ENCODE data around the gene SRSF8. TPM values are rescaled to one million over a fixed set of nuclear protein-coding genes. Genes with fewer than 3 reads are reported as not detected.

Gene SRSF8
- polyA plus RNA-seq, 1 of the 3 experiments (the other 2 are of a cell fraction), result 25.4 TPM

DNA sequence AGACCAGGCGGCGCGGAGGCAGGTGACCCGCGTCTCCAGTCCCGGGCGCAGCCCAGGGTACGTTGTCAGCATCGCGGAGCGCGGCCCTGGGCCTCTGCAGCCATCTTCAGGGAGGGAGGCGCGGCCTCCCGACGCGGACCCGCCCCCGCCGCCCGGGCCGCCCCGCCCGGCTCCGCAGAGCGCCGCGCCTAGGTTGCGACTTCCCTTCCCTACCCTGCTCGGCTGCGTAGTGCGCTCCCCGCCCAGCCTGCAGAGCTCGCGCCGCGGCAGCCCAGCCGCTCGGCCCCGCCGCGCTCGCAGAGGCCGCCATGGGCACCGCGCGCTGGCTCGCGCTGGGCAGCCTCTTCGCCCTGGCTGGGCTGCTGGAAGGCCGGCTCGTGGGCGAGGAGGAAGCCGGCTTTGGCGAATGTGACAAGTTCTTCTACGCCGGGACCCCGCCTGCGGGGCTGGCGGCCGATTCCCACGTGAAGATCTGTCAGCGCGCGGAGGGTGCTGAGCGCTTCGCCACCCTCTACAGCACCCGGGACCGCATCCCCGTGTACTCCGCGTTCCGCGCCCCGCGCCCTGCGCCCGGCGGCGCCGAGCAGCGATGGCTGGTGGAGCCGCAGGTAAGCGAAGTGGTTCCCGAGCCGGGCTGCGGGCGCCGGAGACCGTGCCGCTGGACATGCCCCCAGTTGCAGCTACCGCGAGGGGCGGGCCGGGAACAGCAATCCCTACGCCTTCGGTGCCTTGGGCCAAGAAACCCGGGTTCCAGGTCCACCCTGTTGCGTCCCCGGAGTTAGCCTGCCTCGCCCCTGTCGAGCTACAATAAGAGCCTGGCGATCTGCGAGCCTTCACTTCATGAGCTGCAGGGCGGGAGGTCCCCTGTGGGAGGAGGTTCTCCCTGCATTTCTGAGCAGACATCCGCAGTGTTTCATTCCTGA lies 23.2 kb downstream of the SRSF8 start, which contains the start of gene ENDOD1 (continued):
- TF ChIP-seq, protein P1, sequence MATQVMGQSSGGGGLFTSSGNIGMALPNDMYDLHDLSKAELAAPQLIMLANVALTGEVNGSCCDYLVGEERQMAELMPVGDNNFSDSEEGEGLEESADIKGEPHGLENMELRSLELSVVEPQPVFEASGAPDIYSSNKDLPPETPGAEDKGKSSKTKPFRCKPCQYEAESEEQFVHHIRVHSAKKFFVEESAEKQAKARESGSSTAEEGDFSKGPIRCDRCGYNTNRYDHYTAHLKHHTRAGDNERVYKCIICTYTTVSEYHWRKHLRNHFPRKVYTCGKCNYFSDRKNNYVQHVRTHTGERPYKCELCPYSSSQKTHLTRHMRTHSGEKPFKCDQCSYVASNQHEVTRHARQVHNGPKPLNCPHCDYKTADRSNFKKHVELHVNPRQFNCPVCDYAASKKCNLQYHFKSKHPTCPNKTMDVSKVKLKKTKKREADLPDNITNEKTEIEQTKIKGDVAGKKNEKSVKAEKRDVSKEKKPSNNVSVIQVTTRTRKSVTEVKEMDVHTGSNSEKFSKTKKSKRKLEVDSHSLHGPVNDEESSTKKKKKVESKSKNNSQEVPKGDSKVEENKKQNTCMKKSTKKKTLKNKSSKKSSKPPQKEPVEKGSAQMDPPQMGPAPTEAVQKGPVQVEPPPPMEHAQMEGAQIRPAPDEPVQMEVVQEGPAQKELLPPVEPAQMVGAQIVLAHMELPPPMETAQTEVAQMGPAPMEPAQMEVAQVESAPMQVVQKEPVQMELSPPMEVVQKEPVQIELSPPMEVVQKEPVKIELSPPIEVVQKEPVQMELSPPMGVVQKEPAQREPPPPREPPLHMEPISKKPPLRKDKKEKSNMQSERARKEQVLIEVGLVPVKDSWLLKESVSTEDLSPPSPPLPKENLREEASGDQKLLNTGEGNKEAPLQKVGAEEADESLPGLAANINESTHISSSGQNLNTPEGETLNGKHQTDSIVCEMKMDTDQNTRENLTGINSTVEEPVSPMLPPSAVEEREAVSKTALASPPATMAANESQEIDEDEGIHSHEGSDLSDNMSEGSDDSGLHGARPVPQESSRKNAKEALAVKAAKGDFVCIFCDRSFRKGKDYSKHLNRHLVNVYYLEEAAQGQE (IDR thresholded peaks at IDR 0.05; ENCODE audit: low read depth, low read length), result no peak
- TF ChIP-seq RXRA (IDR thresholded peaks at IDR 0.05; ENCODE audit: borderline replicate concordance, low read depth), result no peak
- TF ChIP-seq GATA2 (CRISPR knock-in tag; IDR thresholded peaks at IDR 0.05), result no peak
- TF ChIP-seq JUND (IDR thresholded peaks at IDR 0.05), result no peak
- TF ChIP-seq, protein P2, sequence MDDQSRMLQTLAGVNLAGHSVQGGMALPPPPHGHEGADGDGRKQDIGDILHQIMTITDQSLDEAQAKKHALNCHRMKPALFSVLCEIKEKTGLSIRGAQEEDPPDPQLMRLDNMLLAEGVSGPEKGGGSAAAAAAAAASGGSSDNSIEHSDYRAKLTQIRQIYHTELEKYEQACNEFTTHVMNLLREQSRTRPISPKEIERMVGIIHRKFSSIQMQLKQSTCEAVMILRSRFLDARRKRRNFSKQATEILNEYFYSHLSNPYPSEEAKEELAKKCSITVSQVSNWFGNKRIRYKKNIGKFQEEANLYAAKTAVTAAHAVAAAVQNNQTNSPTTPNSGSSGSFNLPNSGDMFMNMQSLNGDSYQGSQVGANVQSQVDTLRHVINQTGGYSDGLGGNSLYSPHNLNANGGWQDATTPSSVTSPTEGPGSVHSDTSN (IDR thresholded peaks at IDR 0.05), result no peak
- TF ChIP-seq POLR2AphosphoS5 (IDR thresholded peaks at IDR 0.05; ENCODE audit: low read depth, low read length), result peak; percentile 78
- peak; percentile 33 for TF ChIP-seq NRF1 (IDR thresholded peaks at IDR 0.05; ENCODE audit: low read depth, low read length)
- no peak for TF ChIP-seq GABPA (IDR thresholded peaks at IDR 0.05; ENCODE audit: low read depth)
- no peak for TF ChIP-seq FOXJ3 (CRISPR knock-in tag; IDR thresholded peaks at IDR 0.05)
- no peak for TF ChIP-seq RFX5 (IDR thresholded peaks at IDR 0.05; ENCODE audit: low read length)
- no peak for TF ChIP-seq CHD2 (IDR thresholded peaks at IDR 0.05; ENCODE audit: low read length, partially characterized antibody)
- peak; percentile 66; the same call in 1 of the 2 replicates for TF ChIP-seq SIN3A (IDR thresholded peaks at IDR 0.05; ENCODE audit: borderline replicate concordance, low read depth, low read length)
- no peak for TF ChIP-seq SMC3 (IDR thresholded peaks at IDR 0.05; ENCODE audit: low read depth, low read length)
- TF ChIP-seq RCOR1 (IDR thresholded peaks at IDR 0.05; ENCODE audit: low read length), result 0 out of 2 replicates have a peak, but pooled peaks have one; percentile 6
- TF ChIP-seq FOSL2 (IDR thresholded peaks at IDR 0.05; ENCODE audit: borderline replicate concordance, low read depth), result no peak
- TF ChIP-seq RAD21 (IDR thresholded peaks at IDR 0.05; ENCODE audit: low read length), result no peak
- TF ChIP-seq, protein P3, sequence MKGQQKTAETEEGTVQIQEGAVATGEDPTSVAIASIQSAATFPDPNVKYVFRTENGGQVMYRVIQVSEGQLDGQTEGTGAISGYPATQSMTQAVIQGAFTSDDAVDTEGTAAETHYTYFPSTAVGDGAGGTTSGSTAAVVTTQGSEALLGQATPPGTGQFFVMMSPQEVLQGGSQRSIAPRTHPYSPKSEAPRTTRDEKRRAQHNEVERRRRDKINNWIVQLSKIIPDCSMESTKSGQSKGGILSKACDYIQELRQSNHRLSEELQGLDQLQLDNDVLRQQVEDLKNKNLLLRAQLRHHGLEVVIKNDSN (IDR thresholded peaks at IDR 0.05; ENCODE audit: borderline replicate concordance, low read depth), result no peak
- TF ChIP-seq TEAD4 (IDR thresholded peaks at IDR 0.05; ENCODE audit: borderline replicate concordance, insufficient read depth), result no peak
- TF ChIP-seq TCF12 (IDR thresholded peaks at IDR 0.05), result no peak

Data from SK-N-SH (cell line).